GM18951 (cell line): ENCODE data around the gene PXMP2.
"Not testable (repeated sequence)": the region's sequence is repeated elsewhere in the genome, so short reads cannot be mapped to it uniquely, and the experiment has no call there.

ENCODE experiments used
- POLR2A ChIP-seq: IDR thresholded peaks from 4 replicates; pipeline ENCODE4 v1.6.1; 2011; ENCODE audit warnings: mild to moderate bottlenecking; ENCODE audit not compliant: insufficient read length, insufficient read depth; ENCODE audit errors: extremely low read depth
- in situ Hi-C: fragments of 300-500 bp; cut with MboI; formaldehyde crosslinking; loops from one replicate; pipeline ENCODE4 v1.12.0; 2022; ENCODE audit warnings: low sequenced_read_pairs, mixed read lengths, inconsistent platforms; ENCODE audit not compliant: unreplicated experiment

The PXMP2 gene

DNA sequence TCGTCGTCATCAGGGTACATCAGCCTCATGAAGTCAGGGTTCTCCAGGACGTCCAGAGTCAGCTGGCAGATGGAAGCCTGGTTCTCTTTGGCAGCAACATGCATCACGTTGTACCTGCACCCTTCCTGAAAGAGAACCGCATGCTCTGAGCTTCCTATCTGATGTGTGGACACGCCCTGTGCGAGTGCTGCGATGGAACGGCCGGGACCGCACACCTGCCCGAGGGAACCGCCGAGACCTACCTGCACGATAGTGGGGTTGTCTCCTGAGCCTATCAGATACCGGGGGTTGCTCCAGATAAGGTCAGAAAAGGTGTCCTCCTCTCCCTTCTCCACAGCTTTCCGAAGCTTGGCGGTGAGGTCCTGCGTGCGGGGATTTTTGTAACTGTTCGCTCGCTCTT, 60.5 kb downstream of the PXMP2 start:
- in situ Hi-C loops, result no loop called here
- no peak for TF ChIP-seq POLR2A

DNA sequence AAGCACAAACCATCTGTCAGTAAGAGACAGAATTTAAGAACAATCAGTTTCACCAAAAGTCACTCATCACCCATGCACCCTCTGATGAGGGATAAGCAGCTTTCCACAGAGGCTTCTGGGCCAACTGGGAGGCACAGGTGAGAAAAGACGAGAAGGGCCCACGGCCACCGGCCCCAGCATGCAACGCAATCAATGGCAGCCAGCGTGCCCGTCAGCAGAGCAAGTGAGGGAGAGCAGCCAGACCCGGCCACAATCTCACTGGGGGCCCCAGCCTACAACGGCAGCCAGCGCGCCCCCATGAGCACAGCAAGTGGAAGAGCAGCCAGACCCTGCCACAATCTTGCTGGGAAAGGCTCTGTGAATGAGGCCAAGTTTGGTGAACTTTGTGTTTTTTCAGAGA, 60.9 kb downstream of the PXMP2 start:
- TF ChIP-seq POLR2A, result no peak
- in situ Hi-C loops, result no loop called here

DNA sequence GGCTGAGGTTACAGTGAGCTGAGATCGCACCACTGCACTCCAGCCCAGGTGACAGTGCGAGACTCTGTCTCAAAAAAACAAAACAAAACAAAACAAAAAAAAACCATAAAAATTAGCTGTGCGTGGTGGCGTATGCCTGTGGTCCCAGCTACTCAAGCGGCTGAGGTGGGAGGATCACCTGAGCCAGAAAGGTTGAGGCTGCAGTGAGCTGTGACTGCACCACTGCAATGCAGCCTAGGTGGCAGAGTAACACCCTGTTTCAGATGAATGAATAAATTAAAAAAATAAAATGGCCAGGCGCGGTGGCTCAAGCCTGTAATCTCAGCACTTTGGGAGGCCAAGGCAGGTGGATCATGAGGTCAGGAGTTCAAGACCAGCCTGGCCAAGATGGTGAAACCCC, 66.3 kb downstream of the PXMP2 start:
- in situ Hi-C loops, result not testable (repeated sequence)

DNA sequence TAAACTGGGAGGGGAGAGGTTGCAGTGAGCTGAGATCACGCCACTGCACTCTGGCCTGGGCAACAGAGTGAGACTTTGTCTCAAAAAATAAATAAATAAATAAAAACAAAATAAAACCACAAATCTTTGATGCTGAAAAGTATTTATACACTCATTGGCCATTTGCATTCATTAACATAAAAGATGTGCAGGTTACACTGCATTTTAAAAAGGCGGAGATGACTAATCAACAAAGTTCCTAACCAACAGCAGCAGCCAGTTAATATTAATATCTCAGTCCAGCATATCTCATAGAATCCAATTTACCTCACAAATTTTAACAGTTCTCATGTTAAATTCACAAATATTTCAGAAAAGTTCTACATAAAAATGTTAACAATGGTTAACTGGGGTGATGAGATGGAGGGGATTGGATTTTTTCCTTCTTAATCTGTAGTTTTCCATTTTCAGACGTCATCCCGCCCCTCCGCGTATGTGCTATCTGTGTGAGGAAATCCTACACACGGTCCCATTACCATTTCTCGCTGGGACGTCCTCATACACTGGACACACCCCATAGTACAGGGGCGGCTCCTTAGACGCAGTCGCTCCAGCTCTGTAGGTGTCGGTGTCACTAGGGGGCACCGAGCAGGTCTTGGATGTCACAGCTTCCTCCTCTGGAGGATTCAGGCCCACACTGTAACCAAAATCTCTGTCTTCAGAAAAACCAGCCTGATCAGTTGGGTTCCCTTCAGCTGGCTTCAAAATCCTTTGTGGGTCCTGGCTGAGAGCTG, 67.0 kb downstream of the PXMP2 start:
- in situ Hi-C loops, result no loop called here
- TF ChIP-seq POLR2A, result no peak
